ENCODE results near the gene INF2.

INF2 gene

GRCh38 chr14:104675447-104675846 is 14.0 kb upstream of the INF2 start:
- in situ Hi-C loops (cut with MboI; ENCODE audit: low sequenced_read_pairs): no loop called here

GRCh38 chr14:104676130-104676693 is 13.2 kb upstream of the INF2 start:
- in situ Hi-C loops (cut with MboI; ENCODE audit: low sequenced_read_pairs): no loop called here

- in situ Hi-C loops (cut with MboI; ENCODE audit: low sequenced_read_pairs): no loop called here
These were observed 12.5 kb upstream of the INF2 start for GRCh38 chr14:104676694-104677511.

GRCh38 chr14:104677512-104678332 is 11.7 kb upstream of the INF2 start:
- in situ Hi-C loops (cut with MboI; ENCODE audit: low sequenced_read_pairs): no loop called here

GRCh38 chr14:104678346-104678745 is 11.1 kb upstream of the INF2 start:
- in situ Hi-C loops (cut with MboI; ENCODE audit: low sequenced_read_pairs): no loop called here

- in situ Hi-C loops (cut with MboI; ENCODE audit: low sequenced_read_pairs): no loop called here
These were observed 10.3 kb upstream of the INF2 start for GRCh38 chr14:104678901-104679705.

- in situ Hi-C loops (cut with MboI; ENCODE audit: low sequenced_read_pairs): no loop called here
These were observed 9.2 kb upstream of the INF2 start for GRCh38 chr14:104680056-104680805.

- in situ Hi-C loops (cut with MboI; ENCODE audit: low sequenced_read_pairs): no loop called here
These were observed 8.4 kb upstream of the INF2 start for GRCh38 chr14:104680806-104681688.

- in situ Hi-C loops (cut with MboI; ENCODE audit: low sequenced_read_pairs): no loop called here
These were observed 7.7 kb upstream of the INF2 start for GRCh38 chr14:104681689-104682074.

- in situ Hi-C loops (cut with MboI; ENCODE audit: low sequenced_read_pairs): no loop called here
These were observed 7.3 kb upstream of the INF2 start for GRCh38 chr14:104682107-104682593.

- in situ Hi-C loops (cut with MboI; ENCODE audit: low sequenced_read_pairs): no loop called here
These were observed 5.6 kb upstream of the INF2 start for GRCh38 chr14:104683653-104684448.

GRCh38 chr14:104684449-104684821 is 5.0 kb upstream of the INF2 start:
- in situ Hi-C loops (cut with MboI; ENCODE audit: low sequenced_read_pairs): no loop called here

GRCh38 chr14:104685216-104685997 is 4.0 kb upstream of the INF2 start:
- in situ Hi-C loops (cut with MboI; ENCODE audit: low sequenced_read_pairs): no loop called here

GRCh38 chr14:104685998-104686610 is 3.3 kb upstream of the INF2 start:
- in situ Hi-C loops (cut with MboI; ENCODE audit: low sequenced_read_pairs): no loop called here

GRCh38 chr14:104686624-104687517 is 2.5 kb upstream of the INF2 start:
- in situ Hi-C loops (cut with MboI; ENCODE audit: low sequenced_read_pairs): no loop called here

All from HL-60/S4 treated with phorbol 12-myristate 13-acetate at 8.2 ng/mL for 4 days and 3 days (cell line).